Measurements from ENCODE around the gene NGLY1. TPM values are rescaled to one million over a fixed set of nuclear protein-coding genes. Genes with fewer than 3 reads are reported as not detected.

The NGLY1 gene
- total RNA-seq, 4 donors from 2014 or later, result 32.9 to 101 (median 46.4) TPM

DNA sequence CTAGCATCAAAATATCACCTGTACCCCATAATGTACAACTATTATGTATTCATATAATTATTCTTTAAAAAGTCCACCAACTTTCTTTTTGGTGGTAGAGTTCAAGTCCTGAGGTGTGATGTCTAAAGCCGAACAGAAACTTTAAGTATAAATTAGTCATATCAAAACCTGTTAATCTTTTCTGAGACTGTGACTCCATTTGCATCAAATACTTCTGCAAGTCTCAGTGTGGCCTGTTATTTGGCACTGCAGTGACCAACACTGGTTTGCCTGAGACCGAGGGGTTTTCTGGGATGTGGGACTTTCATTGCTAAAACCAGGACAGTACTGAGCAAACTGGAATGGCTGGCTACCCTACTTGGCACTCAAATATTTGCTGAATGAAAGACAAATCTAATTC is 7.3 kb downstream of the NGLY1 start:
- Histone ChIP-seq H3K27ac (no peak overlapping the region), H3K4me1 (no peaks in the 10 kb centered on the region), H3K9me3 (no peaks in the 10 kb centered on the region), H3K36me3 (peaks cover 0 to 45% (median 4%) of the 10 kb centered on the region in 3 donors), H3K27me3 (no peaks in the 10 kb centered on the region), H3K4me3 (no peak overlapping the region)
- no peak for TF ChIP-seq POLR2A (IDR thresholded peaks at IDR 0.05)
- TF ChIP-seq, protein P1, sequence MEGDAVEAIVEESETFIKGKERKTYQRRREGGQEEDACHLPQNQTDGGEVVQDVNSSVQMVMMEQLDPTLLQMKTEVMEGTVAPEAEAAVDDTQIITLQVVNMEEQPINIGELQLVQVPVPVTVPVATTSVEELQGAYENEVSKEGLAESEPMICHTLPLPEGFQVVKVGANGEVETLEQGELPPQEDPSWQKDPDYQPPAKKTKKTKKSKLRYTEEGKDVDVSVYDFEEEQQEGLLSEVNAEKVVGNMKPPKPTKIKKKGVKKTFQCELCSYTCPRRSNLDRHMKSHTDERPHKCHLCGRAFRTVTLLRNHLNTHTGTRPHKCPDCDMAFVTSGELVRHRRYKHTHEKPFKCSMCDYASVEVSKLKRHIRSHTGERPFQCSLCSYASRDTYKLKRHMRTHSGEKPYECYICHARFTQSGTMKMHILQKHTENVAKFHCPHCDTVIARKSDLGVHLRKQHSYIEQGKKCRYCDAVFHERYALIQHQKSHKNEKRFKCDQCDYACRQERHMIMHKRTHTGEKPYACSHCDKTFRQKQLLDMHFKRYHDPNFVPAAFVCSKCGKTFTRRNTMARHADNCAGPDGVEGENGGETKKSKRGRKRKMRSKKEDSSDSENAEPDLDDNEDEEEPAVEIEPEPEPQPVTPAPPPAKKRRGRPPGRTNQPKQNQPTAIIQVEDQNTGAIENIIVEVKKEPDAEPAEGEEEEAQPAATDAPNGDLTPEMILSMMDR (IDR thresholded peaks at IDR 0.05), result no peak
- no peak for DNase-seq

DNA sequence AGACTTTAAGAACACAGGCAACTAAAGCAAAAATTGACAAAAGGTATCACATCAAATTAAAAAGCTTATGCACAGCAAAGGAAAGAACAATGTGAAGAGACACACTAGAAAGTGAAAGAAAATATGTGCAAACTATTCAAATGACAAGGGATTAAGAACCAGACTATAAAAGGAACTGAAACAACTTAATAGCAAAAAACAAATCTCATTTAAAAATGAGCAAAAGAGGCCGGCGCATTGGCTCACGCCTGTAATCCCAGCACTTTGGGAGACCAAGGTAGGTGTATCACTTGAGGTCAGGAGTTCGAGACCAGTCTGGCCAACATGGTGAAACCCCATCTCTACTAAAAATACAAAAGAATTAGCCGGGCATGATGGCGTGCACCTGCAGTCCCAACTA is 14.4 kb downstream of the NGLY1 start:
- Histone ChIP-seq H3K27ac (peak overlapping the region in 1 of 4 donors; percentile 58), H3K9me3 (no peaks in the 10 kb centered on the region), H3K4me1 (no peaks in the 10 kb centered on the region), H3K36me3 (peaks cover 0 to 14% (median 0%) of the 10 kb centered on the region in 3 donors), H3K27me3 (no peaks in the 10 kb centered on the region), H3K4me3 (no peak overlapping the region)
- DNase-seq, result no peak
- TF ChIP-seq, protein P1 (IDR thresholded peaks at IDR 0.05), result no peak
- TF ChIP-seq POLR2A (IDR thresholded peaks at IDR 0.05), result no peak

GRCh38 chr3:25751725-25752124 is 31.5 kb downstream of the NGLY1 start:
- Histone ChIP-seq H3K4me1 (no peaks in the 10 kb centered on the region), H3K9me3 (no peaks in the 10 kb centered on the region), H3K27ac (no peak overlapping the region), H3K27me3 (no peaks in the 10 kb centered on the region), H3K4me3 (no peak overlapping the region), H3K36me3 (peaks cover 0 to 51% (median 0%) of the 10 kb centered on the region in 3 donors)
- no peak for DNase-seq
- TF ChIP-seq, protein P1 (IDR thresholded peaks at IDR 0.05), result no peak
- TF ChIP-seq POLR2A (IDR thresholded peaks at IDR 0.05), result no peak

DNA sequence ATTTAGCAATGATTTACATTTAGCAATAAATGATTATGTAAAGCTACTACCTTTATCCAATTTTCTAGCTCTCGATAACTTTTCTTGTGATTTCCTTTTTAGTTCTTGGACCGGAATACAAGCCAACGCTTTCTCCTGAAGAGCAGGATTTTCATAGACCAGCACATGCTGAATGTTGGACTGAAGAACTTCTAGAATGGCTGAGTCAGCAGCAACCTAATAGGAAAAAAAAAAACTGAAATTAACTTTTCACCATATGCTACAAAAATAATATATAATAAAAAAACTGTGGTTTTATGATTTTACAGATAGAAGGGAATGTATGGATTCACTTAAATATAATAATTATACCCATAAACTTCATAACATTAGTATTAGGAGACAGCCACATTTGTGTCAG is 32.2 kb downstream of the NGLY1 start:
- TF ChIP-seq POLR2A (IDR thresholded peaks at IDR 0.05), result no peak
- TF ChIP-seq, protein P1 (IDR thresholded peaks at IDR 0.05), result no peak
- no peaks in the 10 kb centered on the region for H3K9me3 ChIP-seq
- H3K36me3 ChIP-seq, result peaks cover 0 to 53% (median 0%) of the 10 kb centered on the region in 3 donors

GRCh38 chr3:25749031-25749581 is 34.1 kb downstream of the NGLY1 start:
- DNase-seq, result no peak
- Histone ChIP-seq H3K27me3 (no peaks in the 10 kb centered on the region), H3K4me3 (no peak overlapping the region), H3K9me3 (no peaks in the 10 kb centered on the region), H3K27ac (no peak overlapping the region), H3K4me1 (no peaks in the 10 kb centered on the region), H3K36me3 (peaks cover 0 to 63% (median 0%) of the 10 kb centered on the region in 3 donors)
- no peak for TF ChIP-seq POLR2A (IDR thresholded peaks at IDR 0.05)
- TF ChIP-seq, protein P1 (IDR thresholded peaks at IDR 0.05), result no peak

More for the DNA sequence above, 32.2 kb downstream of the NGLY1 start:
- no peaks in the 10 kb centered on the region for H3K27me3 ChIP-seq
- no peak for DNase-seq
- H3K4me1 ChIP-seq, result no peaks in the 10 kb centered on the region
- no peak overlapping the region for H3K27ac ChIP-seq
- H3K4me3 ChIP-seq, result no peak overlapping the region
